HG03432 (cell line): ENCODE data around the gene SLC12A6.
"Not testable (repeated sequence)": the region's sequence is repeated elsewhere in the genome, so short reads cannot be mapped to it uniquely, and the experiment has no call there.

ENCODE experiments used
- ATAC-seq: cut with Tn5 transposase; IDR thresholded peaks from one replicate; pipeline ENCODE4 v1.9.1; 2021; ENCODE audit warnings: mild to moderate bottlenecking, moderate library complexity; ENCODE audit not compliant: unreplicated experiment

Gene SLC12A6

DNA sequence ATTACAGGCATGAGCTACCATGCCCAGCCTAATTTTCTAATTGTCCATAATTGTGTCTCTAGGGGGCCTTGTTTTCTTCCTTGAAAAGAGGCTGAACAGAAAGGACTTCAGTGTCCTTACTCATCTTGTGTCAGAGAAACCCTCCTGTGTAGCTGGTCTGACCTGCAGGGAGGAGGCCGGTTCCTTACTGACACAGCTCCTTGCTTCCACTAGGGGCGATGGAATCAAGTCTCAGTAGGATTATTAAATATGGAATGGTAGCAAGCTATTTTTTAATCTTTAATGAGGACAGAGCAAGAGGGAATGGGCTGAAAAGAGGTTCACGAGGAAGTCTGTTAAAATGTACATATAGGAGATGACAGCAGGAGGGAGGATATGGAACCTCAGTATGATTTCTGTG lies 20.8 kb upstream of the SLC12A6 start:
- ATAC-seq, result no peak

DNA sequence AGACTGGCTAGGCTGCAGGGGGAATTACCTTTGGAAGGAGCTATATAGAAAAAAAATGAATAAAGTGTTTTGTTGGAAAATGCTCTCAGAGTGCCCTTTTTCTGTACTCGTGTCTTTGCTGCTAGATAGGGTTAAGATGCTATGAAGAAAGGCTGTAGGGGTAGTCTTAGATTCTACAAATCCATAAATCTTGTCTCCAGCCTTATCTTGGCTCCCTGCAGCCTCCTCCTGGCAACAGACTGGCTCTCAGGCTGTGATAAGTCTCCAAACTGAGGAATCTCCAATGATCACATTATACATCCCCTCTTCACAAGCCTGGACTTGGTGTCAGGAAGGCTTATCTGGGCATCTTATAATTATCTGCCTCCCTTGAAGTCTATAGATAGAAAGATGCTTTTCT lies 20.1 kb upstream of the SLC12A6 start:
- ATAC-seq, result no peak

DNA sequence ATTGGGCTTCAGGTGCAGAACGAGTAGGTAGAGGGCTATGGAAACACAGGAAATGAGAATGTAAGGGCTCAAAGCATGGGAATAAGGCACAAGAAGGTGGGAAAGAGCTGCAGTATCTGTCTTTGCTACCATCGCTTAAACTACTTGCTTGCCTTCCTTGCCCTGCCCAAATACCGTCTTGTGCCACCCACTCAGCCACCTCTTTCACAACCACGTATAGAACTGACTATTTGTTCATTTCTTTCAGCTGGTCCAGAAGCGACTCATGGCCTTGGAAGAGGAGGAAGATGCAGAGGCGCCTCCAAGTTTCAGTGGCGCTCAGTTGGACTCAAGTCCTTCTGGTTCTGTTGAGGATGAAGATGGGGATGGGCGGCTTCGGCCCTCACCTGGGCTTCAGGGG lies 17.7 kb upstream of the SLC12A6 start:
- no peak for ATAC-seq

DNA sequence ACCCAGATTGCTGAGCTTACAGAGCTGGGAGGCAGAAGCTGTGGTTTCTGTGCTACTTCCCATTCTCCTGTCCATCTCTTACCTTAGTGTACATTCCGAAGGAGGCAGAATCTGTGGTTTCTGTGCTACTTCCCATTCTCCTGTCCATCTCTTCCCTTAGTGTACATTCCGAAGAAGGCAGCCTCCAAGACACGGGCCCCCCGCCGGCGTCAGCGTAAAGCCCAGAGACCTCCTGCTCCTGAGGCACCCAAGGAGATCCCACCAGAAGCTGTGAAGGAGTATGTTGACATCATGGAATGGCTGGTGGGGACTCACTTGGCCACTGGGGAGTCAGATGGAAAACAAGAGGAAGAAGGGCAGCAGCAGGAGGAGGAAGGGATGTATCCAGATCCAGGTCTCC lies 16.7 kb upstream of the SLC12A6 start:
- ATAC-seq, result no peak

DNA sequence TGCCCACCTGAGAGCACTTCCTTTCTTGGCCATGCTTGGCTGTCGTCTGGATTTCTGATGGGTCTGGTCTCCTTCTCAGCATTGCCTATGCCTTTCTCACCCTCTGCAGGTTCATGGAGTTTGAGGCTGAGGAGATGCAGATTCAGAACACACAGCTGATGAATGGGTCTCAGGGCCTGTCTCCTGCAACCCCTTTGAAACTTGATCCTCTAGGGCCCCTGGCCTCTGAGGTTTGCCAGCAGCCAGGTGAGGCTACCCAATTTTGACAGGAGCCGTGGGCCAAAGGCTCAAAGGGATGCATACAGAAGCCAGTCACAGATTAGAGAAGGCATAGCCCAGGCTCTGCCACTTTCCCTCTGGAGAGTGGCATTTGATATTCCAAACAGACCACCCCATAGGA lies 16.0 kb upstream of the SLC12A6 start:
- ATAC-seq, result no peak

DNA sequence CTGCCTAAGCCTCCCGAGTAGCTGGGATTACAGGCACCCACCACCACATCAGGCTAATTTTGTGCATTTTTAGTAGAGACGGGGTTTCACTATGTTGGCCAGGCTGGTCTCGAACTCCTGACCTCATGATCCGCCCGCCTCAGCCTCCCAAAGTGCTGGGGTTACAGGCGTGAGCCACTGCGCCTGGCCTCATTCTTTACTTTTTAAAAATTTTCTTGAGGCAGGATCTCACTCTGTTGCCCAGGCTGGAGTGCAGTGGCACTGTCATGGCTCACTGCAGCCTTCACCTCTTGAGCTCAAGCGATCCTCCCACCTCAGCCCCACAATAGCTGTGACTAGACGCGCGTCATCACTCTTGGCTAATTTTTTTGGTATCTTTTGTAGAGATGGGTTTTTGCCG lies 15.4 kb upstream of the SLC12A6 start:
- not testable (repeated sequence) for ATAC-seq

DNA sequence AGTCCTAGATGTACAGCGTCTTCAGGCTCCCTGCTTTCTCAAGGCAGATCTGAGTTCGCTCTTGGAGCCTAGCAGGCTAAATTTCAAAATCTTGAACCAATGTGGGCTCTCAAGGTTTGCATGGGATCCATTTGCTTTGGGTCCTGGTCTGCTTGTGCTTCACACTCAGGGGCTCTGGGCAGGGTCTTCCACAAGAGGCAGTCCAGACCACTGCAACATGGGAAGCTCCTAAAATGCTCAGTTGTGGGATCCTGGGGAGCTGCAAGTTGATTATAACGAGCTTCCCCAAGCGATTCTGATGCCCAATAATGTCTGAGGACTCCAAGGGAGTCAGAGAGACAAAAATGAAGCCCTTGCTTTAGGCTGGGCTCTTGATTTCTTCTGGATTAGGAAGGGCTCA lies 12.2 kb upstream of the SLC12A6 start:
- no peak for ATAC-seq

DNA sequence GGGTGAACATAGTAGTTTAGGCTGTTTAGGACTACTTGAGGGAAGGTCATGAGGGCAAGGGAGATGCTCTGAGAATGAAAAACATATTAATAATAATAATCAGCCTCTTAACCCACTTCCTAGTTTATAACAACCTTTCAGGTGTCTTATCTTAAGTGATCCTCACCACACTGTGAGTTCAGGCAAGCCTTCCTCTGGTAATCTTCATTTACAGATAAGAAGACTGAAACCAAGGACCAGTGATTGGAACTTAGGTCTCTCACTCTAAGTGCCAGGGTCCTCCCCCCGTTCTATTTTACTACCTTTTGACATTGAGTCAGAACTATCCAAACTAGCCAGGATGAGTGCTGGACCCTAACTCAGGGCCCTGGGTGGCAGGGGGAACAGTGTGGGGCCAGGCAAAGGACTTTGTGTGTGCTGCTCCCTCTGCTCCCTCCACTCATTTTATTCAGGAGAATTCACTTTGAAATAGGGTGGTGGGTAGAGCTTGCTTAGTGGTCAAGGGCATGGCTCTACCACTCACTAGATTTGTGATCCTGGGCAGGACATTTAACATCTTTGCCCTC lies 11.2 kb upstream of the SLC12A6 start:
- ATAC-seq, result no peak

DNA sequence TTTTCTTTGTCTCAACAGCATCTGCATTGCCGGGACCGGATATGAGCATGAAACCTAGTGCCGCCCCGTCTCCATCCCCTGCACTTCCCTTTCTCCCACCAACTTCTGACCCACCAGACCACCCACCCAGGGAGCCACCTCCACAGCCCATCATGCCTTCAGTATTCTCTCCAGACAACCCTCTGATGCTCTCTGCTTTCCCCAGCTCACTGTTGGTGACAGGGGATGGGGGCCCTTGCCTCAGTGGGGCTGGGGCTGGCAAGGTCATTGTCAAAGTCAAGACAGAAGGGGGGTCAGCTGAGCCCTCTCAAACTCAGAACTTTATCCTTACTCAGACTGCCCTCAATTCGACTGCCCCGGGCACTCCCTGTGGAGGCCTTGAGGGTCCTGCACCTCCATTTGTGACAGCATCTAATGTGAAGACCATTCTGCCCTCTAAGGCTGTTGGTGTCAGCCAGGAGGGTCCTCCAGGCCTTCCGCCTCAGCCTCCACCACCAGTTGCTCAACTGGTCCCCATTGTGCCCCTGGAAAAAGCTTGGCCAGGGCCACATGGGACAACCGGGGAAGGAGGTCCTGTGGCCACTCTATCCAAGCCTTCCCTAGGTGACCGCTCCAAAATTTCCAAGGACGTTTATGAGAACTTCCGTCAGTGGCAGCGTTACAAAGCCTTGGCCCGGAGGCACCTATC lies 10.5 kb upstream of the SLC12A6 start:
- no peak for ATAC-seq

DNA sequence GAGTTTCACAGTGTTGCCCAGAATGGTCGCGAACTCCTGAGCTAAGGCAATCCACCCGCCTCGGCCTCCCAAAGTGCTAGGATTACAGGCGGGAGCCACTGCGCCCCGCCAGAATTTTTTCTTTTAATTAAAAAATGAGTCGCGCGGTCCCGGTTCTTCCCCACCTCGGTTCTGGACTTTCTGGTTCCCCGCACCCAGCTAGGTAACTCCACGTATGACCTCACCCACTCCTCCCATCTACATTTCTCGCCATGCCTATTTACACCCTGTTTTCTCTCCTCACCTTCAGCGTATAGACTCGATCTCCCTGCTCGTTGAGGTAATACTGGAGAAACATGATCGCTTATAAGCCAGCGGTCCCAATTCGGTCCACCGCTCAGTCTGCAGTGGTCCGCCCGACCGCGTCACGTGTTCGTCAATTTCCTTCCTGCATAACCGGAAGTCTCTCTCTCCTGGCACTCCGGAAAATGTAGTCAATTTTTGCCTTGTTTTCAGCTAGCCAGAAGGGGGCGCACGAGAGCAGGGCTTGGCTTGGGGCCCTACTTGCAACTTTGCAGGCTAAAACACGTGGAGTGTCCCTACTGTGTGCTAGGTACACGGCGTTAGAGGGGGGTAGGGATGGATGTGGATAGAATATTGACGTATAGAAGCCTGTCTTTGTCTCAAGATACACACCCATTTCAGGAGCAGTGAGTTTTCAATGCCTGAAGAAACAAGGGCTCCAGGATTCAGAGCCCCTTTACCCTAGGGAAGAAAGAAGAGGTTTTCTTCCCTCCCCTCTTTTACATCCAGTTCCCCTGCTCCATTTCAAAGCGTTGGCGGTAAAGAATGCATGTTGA lies 5.4 kb upstream of the SLC12A6 start, which contains the start of the genes NOP10 and NUTM1:
TSS of gene NOP10 (minus strand) at position 400 of the 839 bp plus-strand sequence. CDS start at position 337, 63 bp downstream.
TSS of gene NUTM1 (plus strand) at position 579 of the 839 bp plus-strand sequence. CDS start 382 bp downstream, outside the sequence.
- ATAC-seq, result peak; percentile 90

DNA sequence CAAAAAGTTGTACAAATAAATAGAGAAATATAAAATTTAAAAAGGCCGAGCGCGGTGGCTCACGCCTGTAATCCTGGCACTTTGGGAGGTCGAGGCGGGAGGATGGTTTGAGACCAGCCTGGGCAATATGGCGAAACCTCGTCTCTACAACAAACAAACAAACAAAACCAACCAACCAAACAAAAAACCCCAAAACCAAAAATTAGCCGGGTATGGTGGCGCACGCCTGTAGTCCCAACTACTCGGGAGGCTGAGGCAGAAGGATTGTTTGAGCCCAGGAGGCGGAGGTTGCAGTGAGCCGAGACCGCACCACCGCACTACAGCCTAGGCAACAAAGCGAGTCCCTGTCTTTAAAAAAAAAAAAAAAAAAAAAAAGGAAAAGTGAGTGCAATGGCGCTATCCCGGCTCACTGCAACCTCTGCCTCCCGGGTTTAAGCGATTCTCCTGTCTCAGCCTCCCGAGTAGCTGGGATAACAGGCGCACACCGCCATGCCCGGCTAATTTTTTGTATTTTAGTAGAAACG lies 4.7 kb upstream of the SLC12A6 start:
- not testable (repeated sequence) for ATAC-seq

DNA sequence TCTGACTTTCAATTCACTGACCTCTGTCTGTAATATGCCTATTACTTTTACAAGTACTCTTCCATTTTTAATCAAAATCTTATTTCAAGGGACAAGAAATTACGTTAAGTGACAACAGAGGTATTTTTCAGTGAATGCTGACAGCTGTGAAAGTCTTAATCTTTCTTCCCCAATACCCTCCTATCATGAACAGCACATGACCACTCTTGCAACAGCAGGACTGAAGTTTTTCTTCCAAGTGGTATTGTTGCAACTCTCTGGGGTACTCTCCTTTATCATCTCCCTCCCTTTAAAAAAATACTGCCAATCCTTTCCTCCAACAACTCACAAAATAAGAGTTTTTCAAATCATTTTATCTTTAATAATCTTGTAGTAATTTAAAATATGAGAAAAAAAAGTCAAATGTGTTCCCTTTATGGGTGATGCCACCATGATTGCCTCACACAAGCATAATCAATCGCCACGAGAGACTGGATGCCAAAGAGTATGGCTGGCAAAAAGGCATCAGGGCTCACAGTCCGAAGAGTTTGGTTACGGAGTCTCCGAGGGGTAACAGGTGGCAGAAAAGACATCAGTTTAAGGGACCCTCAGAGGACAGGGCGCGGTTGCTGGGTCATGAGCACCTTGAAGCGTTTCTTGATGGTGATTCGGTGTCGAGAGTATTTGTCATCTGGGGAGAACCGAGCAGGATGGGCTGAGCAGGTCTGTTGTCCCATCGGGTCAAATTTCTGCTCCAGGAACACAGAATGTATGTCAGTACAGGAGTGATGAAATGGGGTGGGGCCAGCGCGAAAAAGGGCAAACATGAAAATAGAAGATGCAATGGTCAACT lies 4.0 kb upstream of the SLC12A6 start:
- ATAC-seq, result no peak

DNA sequence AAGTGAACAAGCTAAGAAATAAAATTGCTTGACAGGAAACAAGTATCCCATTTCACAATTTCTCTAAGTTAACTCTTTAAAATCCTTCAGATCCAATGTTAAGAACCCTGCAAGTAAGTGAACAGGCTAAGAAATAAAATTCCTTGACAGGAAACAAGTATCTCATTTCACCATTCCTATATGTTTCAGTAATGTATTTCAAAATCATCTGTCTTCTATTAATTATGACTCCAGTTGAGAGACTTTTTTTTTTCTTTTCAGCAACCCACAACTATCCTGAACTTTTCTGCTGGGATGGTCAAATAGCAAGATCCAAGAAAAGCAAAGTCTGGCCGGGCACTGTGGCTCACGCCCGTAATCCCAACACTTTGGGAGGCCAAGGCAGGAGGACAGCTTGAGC lies 2.4 kb upstream of the SLC12A6 start:
- no peak for ATAC-seq

DNA sequence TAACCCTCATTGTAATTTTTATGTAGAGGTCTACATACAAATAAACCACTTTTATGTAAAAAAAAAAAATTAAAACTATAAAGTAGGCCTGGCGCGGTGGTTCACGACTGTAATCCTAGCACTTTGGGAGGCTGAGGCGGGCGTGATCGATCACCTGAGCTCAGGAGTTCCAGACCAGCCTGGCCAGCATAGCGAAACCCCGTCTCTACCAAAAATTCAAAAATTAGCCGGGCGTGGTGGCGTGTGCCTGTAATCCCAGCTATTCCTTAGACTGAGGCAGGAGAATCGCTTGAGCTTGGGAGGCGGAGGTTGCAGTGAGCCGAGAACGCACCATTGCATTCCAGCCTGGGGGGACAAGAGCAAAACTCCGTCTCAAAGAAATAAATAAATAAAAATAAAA lies 766 bp upstream of the SLC12A6 start:
- ATAC-seq, result no peak

DNA sequence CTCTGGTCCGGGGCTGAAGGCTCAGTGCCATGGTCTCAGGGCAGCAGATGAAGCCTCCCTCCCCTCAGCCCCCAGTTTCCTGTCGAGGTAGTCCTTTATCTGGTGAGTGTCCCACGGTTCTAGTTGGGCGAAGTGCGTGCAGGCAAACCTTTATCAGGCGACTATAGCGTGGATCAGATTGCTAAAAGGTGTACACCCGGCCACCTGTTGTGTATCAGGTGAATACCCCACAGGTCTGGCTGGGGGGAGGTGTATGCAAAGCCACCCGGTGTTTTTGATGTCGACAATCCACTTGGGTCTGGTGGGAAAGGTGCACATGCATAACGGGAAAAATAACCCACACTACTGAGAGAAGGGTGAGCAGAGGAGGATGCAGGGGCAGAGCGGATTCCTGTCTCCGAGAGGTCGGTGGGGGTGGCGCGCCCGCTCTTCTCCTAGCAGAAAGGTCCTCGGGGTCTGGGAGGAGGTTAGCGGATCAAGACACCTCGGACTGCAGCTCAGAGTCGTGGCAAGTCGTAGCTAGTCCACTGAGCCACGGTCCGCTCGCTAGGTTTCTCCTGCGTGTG lies 507 bp downstream of the SLC12A6 start:
- peak; percentile 12 for ATAC-seq

DNA sequence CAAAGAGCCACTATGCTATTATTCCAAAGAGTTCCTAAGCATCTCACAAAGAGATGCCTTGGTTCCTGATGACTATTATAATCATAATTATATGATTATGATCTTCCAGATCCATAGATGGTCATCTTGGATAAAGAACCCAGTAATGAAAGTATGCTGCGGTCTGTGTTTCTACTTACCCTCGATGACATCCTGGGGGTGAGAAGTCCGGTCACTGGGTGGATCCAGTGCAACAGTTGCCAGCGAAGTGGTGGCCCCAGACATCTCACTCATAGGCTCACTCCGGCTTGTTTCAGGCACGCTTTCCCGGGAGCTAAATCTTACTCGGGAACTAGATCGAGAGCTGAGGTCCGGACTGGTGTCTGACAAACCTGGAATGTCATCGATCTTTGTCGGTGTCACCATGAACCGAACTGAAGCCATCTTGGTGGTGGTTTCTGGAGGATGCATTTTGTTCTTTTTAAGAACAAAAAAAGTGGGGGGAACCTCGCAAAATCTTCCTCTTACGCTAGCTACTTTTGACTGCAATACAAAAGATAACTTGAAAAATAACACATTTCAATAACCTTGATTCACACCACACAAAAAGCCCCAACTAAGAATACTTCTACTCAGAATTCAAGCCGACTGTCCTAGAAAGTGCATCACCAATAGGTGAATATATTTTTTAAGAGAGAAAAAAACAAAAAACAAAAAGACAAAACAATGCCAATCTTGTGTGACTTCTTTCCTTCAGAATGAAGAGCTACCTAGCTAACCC lies 1.2 kb downstream of the SLC12A6 start:
- no peak for ATAC-seq

DNA sequence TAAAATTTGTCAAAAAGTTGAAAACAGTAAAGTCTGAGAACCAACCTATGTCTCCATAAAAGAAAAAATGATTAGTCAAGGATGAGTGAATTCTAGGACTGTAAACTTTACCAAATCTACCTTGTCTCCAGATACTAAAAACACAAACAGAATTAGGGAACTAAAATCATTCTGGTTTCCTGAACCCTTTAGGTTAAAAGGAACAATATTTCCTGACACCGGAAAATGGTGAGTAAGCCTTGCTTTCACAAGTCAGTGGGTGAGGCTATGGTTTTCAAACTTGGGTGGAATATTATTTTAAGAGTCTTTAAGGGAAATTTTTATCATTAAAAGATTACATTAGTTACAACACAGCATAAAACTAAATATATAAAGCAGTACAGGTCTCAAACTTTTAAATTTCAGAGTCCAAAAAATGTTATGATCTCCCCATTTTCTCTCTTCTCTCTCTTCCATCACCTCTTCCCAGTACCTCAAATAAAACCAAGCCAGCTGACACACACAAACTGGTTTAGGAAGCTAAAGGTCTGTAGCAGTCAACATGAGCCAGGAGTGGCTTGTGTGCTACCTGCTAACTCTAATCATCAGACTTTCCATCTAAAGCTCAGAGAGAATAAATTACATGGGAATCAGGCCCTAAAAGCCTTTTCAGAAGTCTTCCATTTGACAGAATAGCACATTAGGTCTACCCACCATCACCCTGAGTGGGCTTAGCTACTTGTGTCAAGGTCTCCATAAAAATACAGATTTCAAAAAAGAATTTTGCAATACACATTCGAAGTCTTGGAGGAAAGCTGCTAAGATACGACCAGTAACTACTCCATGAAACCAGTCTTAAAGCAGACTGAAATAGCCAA lies 2.2 kb downstream of the SLC12A6 start:
- no peak for ATAC-seq

DNA sequence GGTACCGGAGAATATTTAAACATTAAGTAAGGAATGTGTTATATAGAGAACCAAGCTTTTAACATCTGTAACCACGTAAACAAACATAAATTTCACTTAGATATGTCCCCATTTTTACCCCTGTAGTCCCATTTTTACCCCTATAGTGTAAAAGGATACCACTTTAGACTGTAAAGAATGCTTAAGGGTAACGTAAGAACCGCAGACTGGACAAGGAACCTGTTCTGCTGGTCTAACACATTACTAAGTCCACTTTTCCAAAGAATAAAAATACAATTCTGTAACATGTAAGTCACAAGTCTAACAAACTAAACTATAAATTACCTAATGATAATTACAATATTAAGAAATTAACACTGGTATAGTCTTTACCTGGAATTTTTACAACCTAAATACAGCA lies 2.9 kb downstream of the SLC12A6 start:
- ATAC-seq, result no peak
